HEK293 (cell line): Measurements from ENCODE around the gene MRPL30.

Experiments used
- EGR2 ChIP-seq: fragments of 450-650 bp; formaldehyde crosslinking; IDR thresholded peaks from 2 replicates; pipeline ENCODE4 v1.5.1; 2016; ENCODE audit warnings: low read depth, missing biosample characterization, missing genetic modification characterization
- OSR2 ChIP-seq: fragments of 450-650 bp; formaldehyde crosslinking; IDR thresholded peaks from 2 replicates; pipeline ENCODE4 v1.5.1; 2016; ENCODE audit warnings: missing biosample characterization, missing genetic modification characterization
- PATZ1 ChIP-seq: fragments of 450-650 bp; formaldehyde crosslinking; IDR thresholded peaks from 2 replicates; pipeline ENCODE4 v1.5.1; 2016; ENCODE audit warnings: missing biosample characterization, missing genetic modification characterization
- REPIN1 ChIP-seq: fragments of 450-650 bp; formaldehyde crosslinking; IDR thresholded peaks from 2 replicates; pipeline ENCODE4 v1.5.1; 2017; ENCODE audit warnings: missing biosample characterization, missing genetic modification characterization, low read depth
- SALL2 ChIP-seq: fragments of 450-650 bp; formaldehyde crosslinking; IDR thresholded peaks from 2 replicates; pipeline ENCODE4 v1.5.0; 2017; ENCODE audit warnings: missing biosample characterization, mild to moderate bottlenecking, missing genetic modification characterization, borderline replicate concordance
- SP2 ChIP-seq: fragments of 450-650 bp; formaldehyde crosslinking; IDR thresholded peaks from 2 replicates; pipeline ENCODE4 v1.5.1; 2016; ENCODE audit warnings: missing biosample characterization, missing genetic modification characterization
- SP3 ChIP-seq: fragments of 450-650 bp; formaldehyde crosslinking; IDR thresholded peaks from 2 replicates; pipeline ENCODE4 v1.5.1; 2016; ENCODE audit warnings: missing biosample characterization, missing genetic modification characterization
- ZEB2 ChIP-seq: fragments of 450-650 bp; formaldehyde crosslinking; IDR thresholded peaks from 2 replicates; pipeline ENCODE4 v1.5.1; 2016; ENCODE audit warnings: missing biosample characterization, missing genetic modification characterization
- ZIC2 ChIP-seq: fragments of 450-650 bp; formaldehyde crosslinking; IDR thresholded peaks from 2 replicates; pipeline ENCODE4 v1.5.1; 2016; ENCODE audit warnings: missing biosample characterization, missing genetic modification characterization
- ZNF174 ChIP-seq: fragments of 450-650 bp; formaldehyde crosslinking; IDR thresholded peaks from 2 replicates; pipeline ENCODE4 v1.5.0; 2017; ENCODE audit warnings: missing biosample characterization, mild to moderate bottlenecking, missing genetic modification characterization
- ZNF18 ChIP-seq: fragments of 450-650 bp; formaldehyde crosslinking; IDR thresholded peaks from 2 replicates; pipeline ENCODE4 v1.5.1; 2016; ENCODE audit warnings: missing biosample characterization, missing genetic modification characterization
- ZNF202 ChIP-seq: fragments of 450-650 bp; formaldehyde crosslinking; IDR thresholded peaks from 2 replicates; pipeline ENCODE4 v1.5.1; 2016; ENCODE audit warnings: missing biosample characterization, missing genetic modification characterization, borderline replicate concordance
- ZNF23 ChIP-seq: fragments of 450-650 bp; formaldehyde crosslinking; IDR thresholded peaks from 2 replicates; pipeline ENCODE4 v1.5.1; 2016; ENCODE audit warnings: missing biosample characterization, missing genetic modification characterization, borderline replicate concordance
- ZNF239 ChIP-seq: fragments of 450-650 bp; formaldehyde crosslinking; IDR thresholded peaks from 2 replicates; pipeline ENCODE4 v1.5.1; 2016; ENCODE audit warnings: missing biosample characterization, missing genetic modification characterization
- ZNF311 ChIP-seq: fragments of 450-650 bp; formaldehyde crosslinking; IDR thresholded peaks from 2 replicates; pipeline ENCODE4 v1.5.1; 2017; ENCODE audit warnings: missing biosample characterization, missing genetic modification characterization, borderline replicate concordance
- ZNF362 ChIP-seq: fragments of 450-650 bp; formaldehyde crosslinking; IDR thresholded peaks from 2 replicates; pipeline ENCODE4 v1.5.1; 2016; ENCODE audit warnings: missing biosample characterization, missing genetic modification characterization
- ZNF391 ChIP-seq: fragments of 450-650 bp; formaldehyde crosslinking; IDR thresholded peaks from 2 replicates; pipeline ENCODE4 v1.5.1; 2016; ENCODE audit warnings: low read depth, missing biosample characterization, missing genetic modification characterization, borderline replicate concordance
- ZNF394 ChIP-seq: fragments of 450-650 bp; formaldehyde crosslinking; IDR thresholded peaks from 2 replicates; pipeline ENCODE4 v1.5.1; 2016; ENCODE audit warnings: missing biosample characterization, missing genetic modification characterization, mild to moderate bottlenecking, moderate library complexity, borderline replicate concordance
- ZNF510 ChIP-seq: fragments of 450-650 bp; formaldehyde crosslinking; IDR thresholded peaks from 2 replicates; pipeline ENCODE4 v1.5.1; 2018; ENCODE audit warnings: mild to moderate bottlenecking, missing genetic modification characterization, missing biosample characterization; ENCODE audit not compliant: insufficient replicate concordance
- ZNF610 ChIP-seq: fragments of 450-650 bp; formaldehyde crosslinking; IDR thresholded peaks from 2 replicates; pipeline ENCODE4 v1.5.1; 2016; ENCODE audit warnings: missing biosample characterization, missing genetic modification characterization, borderline replicate concordance
- ZNF629 ChIP-seq: fragments of 450-650 bp; formaldehyde crosslinking; IDR thresholded peaks from 2 replicates; pipeline ENCODE4 v1.5.1; 2017; ENCODE audit warnings: missing biosample characterization, missing genetic modification characterization
- ZNF654 ChIP-seq: fragments of 450-650 bp; formaldehyde crosslinking; IDR thresholded peaks from 2 replicates; pipeline ENCODE4 v1.5.1; 2016; ENCODE audit warnings: low read depth, missing biosample characterization, missing genetic modification characterization
- ZNF660 ChIP-seq: fragments of 450-650 bp; IDR thresholded peaks from 2 replicates; pipeline ENCODE4 v1.5.1; 2018; ENCODE audit warnings: missing biosample characterization, mild to moderate bottlenecking, missing genetic modification characterization
- TF ChIP-seq, protein P1 (sequence below): fragments of 450-650 bp; formaldehyde crosslinking; IDR thresholded peaks from 2 replicates; pipeline ENCODE4 v1.5.1; 2016; ENCODE audit warnings: missing biosample characterization, missing genetic modification characterization
- TF ChIP-seq, protein P2 (sequence below): sonication (generic); formaldehyde crosslinking; IDR thresholded peaks from 2 replicates; pipeline ENCODE4 v1.8.1; 2022; ENCODE audit warnings: mild to moderate bottlenecking, moderate library complexity, missing genetic modification reagents
- TF ChIP-seq, protein P3 (sequence below): fragments of 450-650 bp; formaldehyde crosslinking; IDR thresholded peaks from 2 replicates; pipeline ENCODE4 v1.5.1; 2017; ENCODE audit warnings: missing biosample characterization, missing genetic modification characterization
- TF ChIP-seq, protein P4 (sequence below): fragments of 450-650 bp; formaldehyde crosslinking; IDR thresholded peaks from 2 replicates; pipeline ENCODE4 v1.5.1; 2017; ENCODE audit warnings: missing biosample characterization, mild to moderate bottlenecking, missing genetic modification characterization, moderate library complexity

Gene MRPL30

DNA sequence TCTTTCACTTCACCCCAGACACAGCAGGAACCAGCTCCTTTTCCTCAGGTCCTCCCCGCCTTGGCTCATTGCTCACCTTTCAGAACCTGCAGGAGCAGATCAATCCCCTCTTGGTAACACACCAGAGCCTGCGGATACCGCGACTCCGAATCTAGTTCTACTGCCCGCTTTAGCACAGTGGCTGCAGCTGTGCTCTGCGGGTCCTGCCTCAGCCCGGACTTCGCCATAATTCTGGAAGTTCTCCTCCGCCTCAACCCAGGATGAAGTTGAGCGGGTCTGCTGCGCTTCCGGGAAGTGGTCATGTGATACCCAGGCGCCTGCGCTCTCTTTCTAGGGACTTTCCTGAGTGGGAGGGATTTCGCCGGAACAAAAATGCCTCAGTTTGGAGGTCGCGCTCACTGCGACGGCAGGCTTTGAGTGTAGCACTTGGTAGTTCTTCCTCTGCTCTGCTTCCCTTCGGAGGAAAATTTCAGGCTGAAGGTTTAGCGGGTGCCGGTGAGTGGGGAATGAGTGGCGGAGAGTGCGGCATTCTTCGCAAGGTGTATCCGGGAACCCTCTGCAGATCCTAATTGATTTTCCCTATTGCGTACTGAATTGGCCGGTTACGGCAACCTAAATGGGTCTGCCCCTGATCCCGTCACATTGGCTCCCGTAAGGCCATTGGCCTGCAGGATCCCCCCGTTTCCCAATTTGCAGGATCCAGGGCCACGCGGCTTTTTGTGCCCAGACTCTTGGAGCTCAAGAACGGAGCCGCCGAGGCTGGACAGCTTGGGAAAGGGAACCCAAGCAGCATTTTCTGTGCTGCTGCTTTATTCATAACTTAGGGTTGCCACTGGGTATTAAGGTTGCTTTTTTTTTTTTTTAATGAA, at the start of gene MRPL30, which contains the start of gene MITD1 (continued):
- TF ChIP-seq ZNF610 (tag by site-specific recombination) (peak; percentile 43; the same call in 1 of the 2 replicates), ZNF18 (tag by site-specific recombination) (no peak), PATZ1 (tag by site-specific recombination) (no peak), REPIN1 (0 out of 2 replicates have a peak, but pooled peaks have one; percentile 21), SP3 (tag by site-specific recombination) (peak; percentile 84), ZNF510 (tag by site-specific recombination) (no peak), ZNF629 (tag by site-specific recombination) (peak; percentile 78), ZNF23 (tag by site-specific recombination) (no peak), ZIC2 (tag by site-specific recombination) (0 out of 2 replicates have a peak, but pooled peaks have one; percentile 7), ZNF654 (tag by site-specific recombination) (no peak), SALL2 (tag by site-specific recombination) (no peak), ZNF362 (tag by site-specific recombination) (no peak), ZEB2 (tag by site-specific recombination) (peak; percentile 57; the same call in 1 of the 2 replicates), ZNF391 (tag by site-specific recombination) (peak; percentile 89; the same call in 1 of the 2 replicates), ZNF239 (no peak), ZNF394 (tag by site-specific recombination) (peak; percentile 68; the same call in 1 of the 2 replicates), ZNF202 (tag by site-specific recombination) (no peak), ZNF311 (tag by site-specific recombination) (no peak), ZNF660 (peak; percentile 96), SP2 (peak; percentile 69), ZNF174 (tag by site-specific recombination) (no peak), EGR2 (tag by site-specific recombination) (peak; percentile 86), OSR2 (tag by site-specific recombination) (peak; percentile 35)
- TF ChIP-seq, protein P1, sequence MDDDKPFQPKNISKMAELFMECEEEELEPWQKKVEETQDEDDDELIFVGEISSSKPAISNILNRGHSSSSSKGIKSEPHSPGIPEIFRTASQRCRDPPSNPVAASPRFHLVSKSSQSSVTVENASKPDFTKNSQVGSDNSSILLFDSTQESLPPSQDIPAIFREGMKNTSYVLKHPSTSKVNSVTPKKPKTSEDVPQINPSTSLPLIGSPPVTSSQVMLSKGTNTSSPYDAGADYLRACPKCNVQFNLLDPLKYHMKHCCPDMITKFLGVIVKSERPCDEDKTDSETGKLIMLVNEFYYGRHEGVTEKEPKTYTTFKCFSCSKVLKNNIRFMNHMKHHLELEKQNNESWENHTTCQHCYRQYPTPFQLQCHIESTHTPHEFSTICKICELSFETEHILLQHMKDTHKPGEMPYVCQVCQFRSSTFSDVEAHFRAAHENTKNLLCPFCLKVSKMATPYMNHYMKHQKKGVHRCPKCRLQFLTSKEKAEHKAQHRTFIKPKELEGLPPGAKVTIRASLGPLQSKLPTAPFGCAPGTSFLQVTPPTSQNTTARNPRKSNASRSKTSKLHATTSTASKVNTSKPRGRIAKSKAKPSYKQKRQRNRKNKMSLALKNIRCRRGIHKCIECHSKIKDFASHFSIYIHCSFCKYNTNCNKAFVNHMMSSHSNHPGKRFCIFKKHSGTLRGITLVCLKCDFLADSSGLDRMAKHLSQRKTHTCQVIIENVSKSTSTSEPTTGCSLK = no peak
- TF ChIP-seq, protein P2, sequence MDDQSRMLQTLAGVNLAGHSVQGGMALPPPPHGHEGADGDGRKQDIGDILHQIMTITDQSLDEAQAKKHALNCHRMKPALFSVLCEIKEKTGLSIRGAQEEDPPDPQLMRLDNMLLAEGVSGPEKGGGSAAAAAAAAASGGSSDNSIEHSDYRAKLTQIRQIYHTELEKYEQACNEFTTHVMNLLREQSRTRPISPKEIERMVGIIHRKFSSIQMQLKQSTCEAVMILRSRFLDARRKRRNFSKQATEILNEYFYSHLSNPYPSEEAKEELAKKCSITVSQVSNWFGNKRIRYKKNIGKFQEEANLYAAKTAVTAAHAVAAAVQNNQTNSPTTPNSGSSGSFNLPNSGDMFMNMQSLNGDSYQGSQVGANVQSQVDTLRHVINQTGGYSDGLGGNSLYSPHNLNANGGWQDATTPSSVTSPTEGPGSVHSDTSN (CRISPR knock-in tag) = no peak
- TF ChIP-seq, protein P3, sequence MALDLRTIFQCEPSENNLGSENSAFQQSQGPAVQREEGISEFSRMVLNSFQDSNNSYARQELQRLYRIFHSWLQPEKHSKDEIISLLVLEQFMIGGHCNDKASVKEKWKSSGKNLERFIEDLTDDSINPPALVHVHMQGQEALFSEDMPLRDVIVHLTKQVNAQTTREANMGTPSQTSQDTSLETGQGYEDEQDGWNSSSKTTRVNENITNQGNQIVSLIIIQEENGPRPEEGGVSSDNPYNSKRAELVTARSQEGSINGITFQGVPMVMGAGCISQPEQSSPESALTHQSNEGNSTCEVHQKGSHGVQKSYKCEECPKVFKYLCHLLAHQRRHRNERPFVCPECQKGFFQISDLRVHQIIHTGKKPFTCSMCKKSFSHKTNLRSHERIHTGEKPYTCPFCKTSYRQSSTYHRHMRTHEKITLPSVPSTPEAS (tag by site-specific recombination) = peak; percentile 53; the same call in 1 of the 2 replicates
- TF ChIP-seq, protein P4, sequence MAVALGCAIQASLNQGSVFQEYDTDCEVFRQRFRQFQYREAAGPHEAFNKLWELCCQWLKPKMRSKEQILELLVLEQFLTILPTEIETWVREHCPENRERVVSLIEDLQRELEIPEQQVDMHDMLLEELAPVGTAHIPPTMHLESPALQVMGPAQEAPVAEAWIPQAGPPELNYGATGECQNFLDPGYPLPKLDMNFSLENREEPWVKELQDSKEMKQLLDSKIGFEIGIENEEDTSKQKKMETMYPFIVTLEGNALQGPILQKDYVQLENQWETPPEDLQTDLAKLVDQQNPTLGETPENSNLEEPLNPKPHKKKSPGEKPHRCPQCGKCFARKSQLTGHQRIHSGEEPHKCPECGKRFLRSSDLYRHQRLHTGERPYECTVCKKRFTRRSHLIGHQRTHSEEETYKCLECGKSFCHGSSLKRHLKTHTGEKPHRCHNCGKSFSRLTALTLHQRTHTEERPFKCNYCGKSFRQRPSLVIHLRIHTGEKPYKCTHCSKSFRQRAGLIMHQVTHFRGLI = peak; percentile 31; the same call in 1 of the 2 replicates
